Measurements from ENCODE around the gene FCHSD2. TPM values are rescaled to one million over a fixed set of nuclear protein-coding genes. Genes with fewer than 3 reads are reported as not detected.

The FCHSD2 gene
- total and polyA plus RNA-seq, 2 of the 13 experiments (the other 11 are each of a cell fraction or from before 2014, with no cell fraction given) = 20.5 to 24.8 TPM

- TF ChIP-seq ZHX1 (CRISPR knock-in tag; IDR thresholded peaks at IDR 0.05; ENCODE audit: low read depth) (no peak), TMF1 (CRISPR knock-in tag; IDR thresholded peaks at IDR 0.05; ENCODE audit: low read depth) (no peak), ZNF597 (CRISPR knock-in tag; IDR thresholded peaks at IDR 0.05) (no peak), MTF1 (CRISPR knock-in tag; IDR thresholded peaks at IDR 0.05) (no peak), NR3C1 (CRISPR knock-in tag; IDR thresholded peaks at IDR 0.05) (no peak), ZNF230 (CRISPR knock-in tag; IDR thresholded peaks at IDR 0.05) (no peak), TBP (CRISPR knock-in tag; IDR thresholded peaks at IDR 0.05) (no peak), ZNF607 (CRISPR knock-in tag; IDR thresholded peaks at IDR 0.05; ENCODE audit: borderline replicate concordance) (no peak), FOXA1 (IDR thresholded peaks at IDR 0.05) (0 out of 2 replicates have a peak, but pooled peaks have one; percentile 16), FOXA1 (CRISPR knock-in tag; IDR thresholded peaks at IDR 0.05) (peak; percentile 80), ZNF292 (CRISPR knock-in tag; IDR thresholded peaks at IDR 0.05; ENCODE audit: borderline replicate concordance, low read depth) (no peak), KDM1A (CRISPR knock-in tag; IDR thresholded peaks at IDR 0.05) (peak; percentile 69; the same call in 1 of the 2 replicates), THAP11 (CRISPR knock-in tag; IDR thresholded peaks at IDR 0.05) (0 out of 2 replicates have a peak, but pooled peaks have one; percentile 0), NFE2L2 (IDR thresholded peaks at IDR 0.05; ENCODE audit: low read length) (no peak), ZFP82 (CRISPR knock-in tag; IDR thresholded peaks at IDR 0.05; ENCODE audit: borderline replicate concordance) (no peak), ZFAT (CRISPR knock-in tag; conservative IDR thresholded peaks at IDR 0.05) (no peak), GABPA (IDR thresholded peaks at IDR 0.05; ENCODE audit: low read depth, low read length) (no peak), GABPA (CRISPR knock-in tag; IDR thresholded peaks at IDR 0.05; ENCODE audit: low read depth) (no peak), ZNF720 (CRISPR knock-in tag; IDR thresholded peaks at IDR 0.05) (no peak), KMT2A (CRISPR knock-in tag; IDR thresholded peaks at IDR 0.05) (0 out of 2 replicates have a peak, but pooled peaks have one; percentile 39), BHLHE40 (IDR thresholded peaks at IDR 0.05; ENCODE audit: low read length) (no peak)
- TF ChIP-seq, protein P1, sequence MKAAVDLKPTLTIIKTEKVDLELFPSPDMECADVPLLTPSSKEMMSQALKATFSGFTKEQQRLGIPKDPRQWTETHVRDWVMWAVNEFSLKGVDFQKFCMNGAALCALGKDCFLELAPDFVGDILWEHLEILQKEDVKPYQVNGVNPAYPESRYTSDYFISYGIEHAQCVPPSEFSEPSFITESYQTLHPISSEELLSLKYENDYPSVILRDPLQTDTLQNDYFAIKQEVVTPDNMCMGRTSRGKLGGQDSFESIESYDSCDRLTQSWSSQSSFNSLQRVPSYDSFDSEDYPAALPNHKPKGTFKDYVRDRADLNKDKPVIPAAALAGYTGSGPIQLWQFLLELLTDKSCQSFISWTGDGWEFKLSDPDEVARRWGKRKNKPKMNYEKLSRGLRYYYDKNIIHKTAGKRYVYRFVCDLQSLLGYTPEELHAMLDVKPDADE (CRISPR knock-in tag; IDR thresholded peaks at IDR 0.05) = no peak
- TF ChIP-seq, protein P2, sequence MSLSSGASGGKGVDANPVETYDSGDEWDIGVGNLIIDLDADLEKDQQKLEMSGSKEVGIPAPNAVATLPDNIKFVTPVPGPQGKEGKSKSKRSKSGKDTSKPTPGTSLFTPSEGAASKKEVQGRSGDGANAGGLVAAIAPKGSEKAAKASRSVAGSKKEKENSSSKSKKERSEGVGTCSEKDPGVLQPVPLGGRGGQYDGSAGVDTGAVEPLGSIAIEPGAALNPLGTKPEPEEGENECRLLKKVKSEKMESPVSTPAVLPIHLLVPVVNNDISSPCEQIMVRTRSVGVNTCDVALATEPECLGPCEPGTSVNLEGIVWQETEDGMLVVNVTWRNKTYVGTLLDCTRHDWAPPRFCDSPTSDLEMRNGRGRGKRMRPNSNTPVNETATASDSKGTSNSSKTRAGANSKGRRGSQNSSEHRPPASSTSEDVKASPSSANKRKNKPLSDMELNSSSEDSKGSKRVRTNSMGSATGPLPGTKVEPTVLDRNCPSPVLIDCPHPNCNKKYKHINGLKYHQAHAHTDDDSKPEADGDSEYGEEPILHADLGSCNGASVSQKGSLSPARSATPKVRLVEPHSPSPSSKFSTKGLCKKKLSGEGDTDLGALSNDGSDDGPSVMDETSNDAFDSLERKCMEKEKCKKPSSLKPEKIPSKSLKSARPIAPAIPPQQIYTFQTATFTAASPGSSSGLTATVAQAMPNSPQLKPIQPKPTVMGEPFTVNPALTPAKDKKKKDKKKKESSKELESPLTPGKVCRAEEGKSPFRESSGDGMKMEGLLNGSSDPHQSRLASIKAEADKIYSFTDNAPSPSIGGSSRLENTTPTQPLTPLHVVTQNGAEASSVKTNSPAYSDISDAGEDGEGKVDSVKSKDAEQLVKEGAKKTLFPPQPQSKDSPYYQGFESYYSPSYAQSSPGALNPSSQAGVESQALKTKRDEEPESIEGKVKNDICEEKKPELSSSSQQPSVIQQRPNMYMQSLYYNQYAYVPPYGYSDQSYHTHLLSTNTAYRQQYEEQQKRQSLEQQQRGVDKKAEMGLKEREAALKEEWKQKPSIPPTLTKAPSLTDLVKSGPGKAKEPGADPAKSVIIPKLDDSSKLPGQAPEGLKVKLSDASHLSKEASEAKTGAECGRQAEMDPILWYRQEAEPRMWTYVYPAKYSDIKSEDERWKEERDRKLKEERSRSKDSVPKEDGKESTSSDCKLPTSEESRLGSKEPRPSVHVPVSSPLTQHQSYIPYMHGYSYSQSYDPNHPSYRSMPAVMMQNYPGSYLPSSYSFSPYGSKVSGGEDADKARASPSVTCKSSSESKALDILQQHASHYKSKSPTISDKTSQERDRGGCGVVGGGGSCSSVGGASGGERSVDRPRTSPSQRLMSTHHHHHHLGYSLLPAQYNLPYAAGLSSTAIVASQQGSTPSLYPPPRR (CRISPR knock-in tag; IDR thresholded peaks at IDR 0.05; ENCODE audit: borderline replicate concordance) = peak; percentile 33; the same call in 1 of the 2 replicates
Measured at GRCh38 chr11:73175551-73176144, 33.5 kb upstream of the FCHSD2 start (continued).
